HL-60 (cell line): Measurements from ENCODE around the gene FXR2.

ENCODE experiments used
- DNase-seq, 2 experiments: peaks; one replicate each; pipeline ENCODE4 v3.0.0-alpha.2; 2010 to 2020; ENCODE audit warnings: low read depth in 1 of 2, low spot score in 1 of 2
- H3K27ac ChIP-seq: fragments of 250-450 bp; sonication (Bioruptor Pico); replicated peaks from 2 replicates; pipeline ENCODE4 v1.5.1; 2020; ENCODE audit warnings: mild to moderate bottlenecking, moderate library complexity
- H3K27me3 ChIP-seq: fragments of 250-450 bp; sonication (Bioruptor Pico); 2 replicates; pipeline ENCODE4 v1.5.1; 2021; ENCODE audit warnings: mild to moderate bottlenecking, moderate library complexity; ENCODE audit not compliant: insufficient read depth, poor library complexity, severe bottlenecking
- H3K4me3 ChIP-seq: replicated peaks from 2 replicates; pipeline ENCODE4 v1.5.1; 2011; ENCODE audit warnings: mild to moderate bottlenecking, control low read depth, low read length; ENCODE audit not compliant: insufficient read depth
- GABPA ChIP-seq: IDR thresholded peaks from 2 replicates; pipeline ENCODE4 v1.6.1; 2012; ENCODE audit warnings: low read depth
- POLR2AphosphoS5 ChIP-seq: IDR thresholded peaks from 2 replicates; pipeline ENCODE4 v1.6.1; 2012; ENCODE audit warnings: low read depth
- SPI1 ChIP-seq: IDR thresholded peaks from 2 replicates; pipeline ENCODE4 v1.6.1; 2012; ENCODE audit warnings: low read depth, mild to moderate bottlenecking, borderline replicate concordance
- long read RNA-seq: library from polyadenylated mRNA; unstranded; transcript quantifications from one replicate; pipeline ENCODE4 v2.0.0, GENCODE V29; 2020
- TF ChIP-seq, protein P1 (sequence below): IDR thresholded peaks from one replicate; pipeline ENCODE4 v1.5.1; 2011; ENCODE audit warnings: low read length, control low read depth, inconsistent platforms; ENCODE audit not compliant: insufficient read depth
- TF ChIP-seq, protein P2 (sequence below): IDR thresholded peaks from 2 replicates; pipeline ENCODE4 v1.6.1; 2012; ENCODE audit warnings: low read depth; ENCODE audit not compliant: insufficient replicate concordance

Gene FXR2
- long read RNA-seq: 0 reads

DNA sequence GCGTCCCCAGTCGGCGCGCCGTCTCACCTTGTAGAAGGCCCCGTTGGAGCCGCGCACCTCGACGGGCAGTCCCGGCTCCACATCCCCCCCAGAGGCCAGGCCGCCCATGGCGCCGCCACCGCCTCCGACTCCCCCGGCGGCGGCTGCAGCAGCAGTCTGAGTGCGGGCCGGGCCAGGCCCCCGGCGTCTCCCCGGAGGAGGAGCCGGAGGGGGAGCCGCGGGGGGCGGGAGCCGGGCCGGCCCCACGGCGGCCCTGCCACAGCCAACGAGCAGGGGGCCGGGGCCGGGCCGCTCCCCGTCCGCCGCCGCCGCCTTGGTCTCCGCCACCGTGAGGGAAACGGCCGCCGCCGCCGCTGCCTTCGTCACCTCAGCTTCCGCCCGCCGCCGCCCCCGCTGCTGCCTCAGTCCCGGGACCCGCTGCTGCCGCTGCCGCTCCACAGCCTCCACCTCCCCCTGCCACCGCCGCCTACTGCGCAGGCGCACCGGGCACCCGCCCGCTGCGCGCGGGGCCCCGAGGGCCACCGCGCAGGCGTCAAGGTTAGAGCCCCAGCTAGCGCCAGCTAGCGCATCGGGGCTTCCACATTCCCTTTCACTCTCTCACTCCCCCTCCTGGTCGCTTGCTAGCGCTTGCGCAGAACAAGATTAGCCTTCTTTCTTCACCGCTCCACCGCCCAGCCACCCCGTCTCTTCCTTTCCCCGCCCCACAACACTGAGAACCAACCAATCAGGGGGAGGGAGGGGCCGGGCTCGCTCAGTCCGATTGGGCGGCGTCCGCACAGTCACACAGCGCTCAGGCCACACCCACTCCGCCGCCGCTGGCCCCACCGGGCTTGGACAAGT is at the start of gene FXR2:
Gene FXR2, minus strand, starts transcription at position 473 of the 840 bp plus-strand sequence. Its CDS starts 365 bp downstream, at position 108.
- peak in 1 of 2 experiments; percentile 0 for DNase-seq
- no peak within 1 kb of the TSS for H3K4me3 ChIP-seq
- H3K27ac ChIP-seq: no peak within 1 kb of the TSS
- no peaks in the 10 kb centered on the region for H3K27me3 ChIP-seq
- TF ChIP-seq GABPA (no peak), POLR2AphosphoS5 (no peak), SPI1 (no peak)
- TF ChIP-seq, protein P1, sequence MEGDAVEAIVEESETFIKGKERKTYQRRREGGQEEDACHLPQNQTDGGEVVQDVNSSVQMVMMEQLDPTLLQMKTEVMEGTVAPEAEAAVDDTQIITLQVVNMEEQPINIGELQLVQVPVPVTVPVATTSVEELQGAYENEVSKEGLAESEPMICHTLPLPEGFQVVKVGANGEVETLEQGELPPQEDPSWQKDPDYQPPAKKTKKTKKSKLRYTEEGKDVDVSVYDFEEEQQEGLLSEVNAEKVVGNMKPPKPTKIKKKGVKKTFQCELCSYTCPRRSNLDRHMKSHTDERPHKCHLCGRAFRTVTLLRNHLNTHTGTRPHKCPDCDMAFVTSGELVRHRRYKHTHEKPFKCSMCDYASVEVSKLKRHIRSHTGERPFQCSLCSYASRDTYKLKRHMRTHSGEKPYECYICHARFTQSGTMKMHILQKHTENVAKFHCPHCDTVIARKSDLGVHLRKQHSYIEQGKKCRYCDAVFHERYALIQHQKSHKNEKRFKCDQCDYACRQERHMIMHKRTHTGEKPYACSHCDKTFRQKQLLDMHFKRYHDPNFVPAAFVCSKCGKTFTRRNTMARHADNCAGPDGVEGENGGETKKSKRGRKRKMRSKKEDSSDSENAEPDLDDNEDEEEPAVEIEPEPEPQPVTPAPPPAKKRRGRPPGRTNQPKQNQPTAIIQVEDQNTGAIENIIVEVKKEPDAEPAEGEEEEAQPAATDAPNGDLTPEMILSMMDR: no peak
- TF ChIP-seq, protein P2, sequence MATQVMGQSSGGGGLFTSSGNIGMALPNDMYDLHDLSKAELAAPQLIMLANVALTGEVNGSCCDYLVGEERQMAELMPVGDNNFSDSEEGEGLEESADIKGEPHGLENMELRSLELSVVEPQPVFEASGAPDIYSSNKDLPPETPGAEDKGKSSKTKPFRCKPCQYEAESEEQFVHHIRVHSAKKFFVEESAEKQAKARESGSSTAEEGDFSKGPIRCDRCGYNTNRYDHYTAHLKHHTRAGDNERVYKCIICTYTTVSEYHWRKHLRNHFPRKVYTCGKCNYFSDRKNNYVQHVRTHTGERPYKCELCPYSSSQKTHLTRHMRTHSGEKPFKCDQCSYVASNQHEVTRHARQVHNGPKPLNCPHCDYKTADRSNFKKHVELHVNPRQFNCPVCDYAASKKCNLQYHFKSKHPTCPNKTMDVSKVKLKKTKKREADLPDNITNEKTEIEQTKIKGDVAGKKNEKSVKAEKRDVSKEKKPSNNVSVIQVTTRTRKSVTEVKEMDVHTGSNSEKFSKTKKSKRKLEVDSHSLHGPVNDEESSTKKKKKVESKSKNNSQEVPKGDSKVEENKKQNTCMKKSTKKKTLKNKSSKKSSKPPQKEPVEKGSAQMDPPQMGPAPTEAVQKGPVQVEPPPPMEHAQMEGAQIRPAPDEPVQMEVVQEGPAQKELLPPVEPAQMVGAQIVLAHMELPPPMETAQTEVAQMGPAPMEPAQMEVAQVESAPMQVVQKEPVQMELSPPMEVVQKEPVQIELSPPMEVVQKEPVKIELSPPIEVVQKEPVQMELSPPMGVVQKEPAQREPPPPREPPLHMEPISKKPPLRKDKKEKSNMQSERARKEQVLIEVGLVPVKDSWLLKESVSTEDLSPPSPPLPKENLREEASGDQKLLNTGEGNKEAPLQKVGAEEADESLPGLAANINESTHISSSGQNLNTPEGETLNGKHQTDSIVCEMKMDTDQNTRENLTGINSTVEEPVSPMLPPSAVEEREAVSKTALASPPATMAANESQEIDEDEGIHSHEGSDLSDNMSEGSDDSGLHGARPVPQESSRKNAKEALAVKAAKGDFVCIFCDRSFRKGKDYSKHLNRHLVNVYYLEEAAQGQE: no peak

DNA sequence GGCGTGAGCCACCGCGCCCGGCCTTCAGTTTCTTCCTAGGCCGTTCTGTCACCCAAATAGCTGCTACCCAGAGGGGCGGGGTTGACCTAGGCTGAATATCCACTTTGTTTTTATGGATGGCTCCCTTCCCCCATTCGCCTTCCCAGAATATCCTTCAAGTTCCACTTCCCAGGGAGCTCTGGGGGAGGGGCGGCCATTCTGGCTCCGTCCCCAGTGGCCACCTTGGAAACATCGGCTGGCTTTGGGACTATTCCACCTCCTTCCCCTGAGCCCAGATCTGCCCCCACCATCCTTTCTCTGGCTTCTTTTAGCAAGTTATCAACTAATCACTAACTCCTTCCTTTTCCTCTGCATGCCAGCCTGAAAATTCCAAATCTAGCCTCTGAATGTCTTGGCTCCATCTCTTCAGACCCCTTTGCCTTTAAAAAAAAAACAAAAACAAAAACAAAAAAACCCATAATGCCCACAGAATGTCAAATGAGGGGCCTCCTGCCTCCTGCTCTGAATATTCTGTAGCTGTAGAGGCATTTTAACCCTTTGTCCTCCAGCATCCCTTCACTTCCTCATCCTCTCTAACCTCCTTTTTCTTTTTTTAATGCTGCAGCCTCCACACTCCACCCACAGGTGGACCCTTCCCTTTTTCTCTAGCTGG is 42.4 kb upstream of the FXR2 start:
- Histone ChIP-seq H3K4me3 (no peak overlapping the region), H3K27ac (no peak overlapping the region), H3K27me3 (no peaks in the 10 kb centered on the region)
- no peak for DNase-seq
- TF ChIP-seq, protein P2: no peak

DNA sequence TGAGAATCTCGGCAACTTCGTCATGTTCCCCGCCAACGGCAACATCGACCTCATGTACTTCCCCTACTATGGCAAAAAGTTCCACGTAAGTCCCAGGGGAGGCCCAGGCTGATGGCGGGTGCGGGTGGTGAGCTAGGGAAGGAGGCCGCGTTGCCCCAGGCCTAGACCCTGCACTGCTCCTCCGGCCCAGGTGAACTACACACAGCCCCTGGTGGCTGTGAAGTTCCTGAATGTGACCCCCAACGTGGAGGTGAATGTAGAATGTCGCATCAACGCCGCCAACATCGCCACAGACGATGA is 40.8 kb upstream of the FXR2 start:
- Histone ChIP-seq H3K4me3 (no peak overlapping the region), H3K27me3 (no peaks in the 10 kb centered on the region), H3K27ac (no peak overlapping the region)
- TF ChIP-seq POLR2AphosphoS5: no peak
- TF ChIP-seq, protein P2: no peak
- no peak for TF ChIP-seq GABPA
- no peak for TF ChIP-seq SPI1
- no peak for DNase-seq

DNA sequence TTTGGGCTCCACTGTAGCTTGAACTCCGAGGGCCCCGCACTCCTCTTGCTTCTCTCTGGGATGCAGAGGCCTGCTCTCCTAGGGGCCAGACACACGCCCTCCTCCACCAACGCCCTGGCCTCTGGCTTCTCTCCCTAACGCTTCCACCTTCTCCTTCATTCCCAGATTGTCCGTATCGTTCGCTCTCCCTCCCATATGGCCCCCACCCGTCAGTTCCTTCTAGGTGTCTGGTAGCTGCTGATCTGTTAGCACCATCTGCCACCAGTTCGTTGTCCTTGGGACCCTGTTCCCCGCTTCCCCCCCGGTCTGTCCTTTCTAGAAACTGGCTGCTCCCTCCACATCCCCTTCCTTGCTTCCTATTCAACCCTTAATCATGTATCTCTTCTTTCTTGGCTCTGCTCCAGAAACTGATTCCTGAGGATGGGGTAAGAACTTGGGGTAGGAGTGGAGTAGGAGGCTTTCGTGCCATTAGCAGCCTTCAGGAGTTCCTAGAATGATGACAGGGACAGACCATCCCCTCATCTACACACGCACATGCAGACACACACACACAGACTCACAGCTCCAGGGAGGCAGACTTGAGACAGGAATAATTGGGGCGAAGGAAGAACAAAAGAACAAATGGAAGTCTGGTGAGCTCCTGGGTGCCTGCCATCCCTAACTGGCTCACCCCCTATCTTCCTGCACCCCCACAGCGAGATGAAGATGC is 40.3 kb upstream of the FXR2 start:
- DNase-seq: no peak
- no peak for TF ChIP-seq GABPA
- TF ChIP-seq, protein P1: no peak
- Histone ChIP-seq H3K27me3 (no peaks in the 10 kb centered on the region), H3K4me3 (no peak overlapping the region), H3K27ac (no peak overlapping the region)
